SKM-1 treated with dmso at 0.1 percent for 144 hours (cell line): ENCODE measurements around the gene CTNNA3.
A peak's percentile ranks its signal among the peaks of the same experiment; 100 is the strongest.

Experiments used
- DNase-seq: peaks from one replicate; lab custom pipeline; 2025; ENCODE audit not compliant: unreplicated experiment; lab: John Stamatoyannopoulos, UW

The CTNNA3 gene

DNA sequence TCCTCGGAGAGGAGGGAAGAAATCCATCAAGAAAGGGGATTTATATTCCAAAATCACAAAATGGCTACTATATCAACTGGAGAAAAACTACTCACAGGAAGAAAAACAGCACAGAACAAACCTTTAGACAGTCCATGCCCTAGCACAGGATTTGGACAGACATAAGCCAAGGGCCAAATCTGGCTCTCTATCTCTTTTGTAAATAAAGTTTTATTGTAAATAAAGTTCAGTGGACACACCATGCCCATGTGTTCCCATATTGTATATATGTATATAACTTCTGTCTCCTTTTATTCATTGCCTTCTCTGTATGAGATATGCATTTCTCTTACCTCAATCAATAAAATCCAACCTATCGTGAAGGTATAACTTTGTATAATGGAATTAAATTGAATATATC lies 1513.0 kb downstream of the CTNNA3 start:
- no peak for DNase-seq

DNA sequence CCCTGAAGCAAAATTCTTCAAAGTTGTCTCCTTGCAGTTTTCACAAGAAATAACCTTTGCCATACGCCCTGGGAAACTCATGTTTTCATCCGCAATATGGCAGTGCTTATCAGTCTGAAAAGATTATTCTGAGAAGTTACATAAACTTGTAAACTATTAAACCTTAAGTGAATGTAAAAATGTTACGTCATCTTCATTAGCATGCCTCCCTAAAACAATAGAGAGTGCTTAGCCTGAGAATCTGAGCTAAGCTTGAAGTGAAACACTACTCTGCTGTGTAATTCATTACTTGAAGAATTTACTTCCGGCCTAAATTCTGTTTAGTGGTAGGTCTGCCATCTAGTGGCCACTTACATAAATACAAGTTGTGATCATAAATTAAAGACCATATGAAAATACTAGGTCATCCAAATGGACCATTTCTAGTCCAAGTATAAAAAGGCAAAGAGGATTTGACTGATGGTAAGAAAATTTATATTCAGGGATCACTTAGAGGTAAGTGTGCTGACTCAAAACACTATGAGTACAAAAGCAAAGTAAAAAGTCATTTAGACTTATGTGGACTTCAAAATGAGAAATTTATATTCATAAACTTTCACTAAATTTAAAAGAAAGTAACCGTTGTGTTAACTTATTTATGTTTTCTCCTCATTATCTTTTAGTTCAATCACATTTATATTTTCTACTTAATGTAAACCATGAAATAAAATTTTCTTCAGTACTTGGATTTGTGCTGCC lies 1515.2 kb downstream of the CTNNA3 start:
- DNase-seq: peak; percentile 44

DNA sequence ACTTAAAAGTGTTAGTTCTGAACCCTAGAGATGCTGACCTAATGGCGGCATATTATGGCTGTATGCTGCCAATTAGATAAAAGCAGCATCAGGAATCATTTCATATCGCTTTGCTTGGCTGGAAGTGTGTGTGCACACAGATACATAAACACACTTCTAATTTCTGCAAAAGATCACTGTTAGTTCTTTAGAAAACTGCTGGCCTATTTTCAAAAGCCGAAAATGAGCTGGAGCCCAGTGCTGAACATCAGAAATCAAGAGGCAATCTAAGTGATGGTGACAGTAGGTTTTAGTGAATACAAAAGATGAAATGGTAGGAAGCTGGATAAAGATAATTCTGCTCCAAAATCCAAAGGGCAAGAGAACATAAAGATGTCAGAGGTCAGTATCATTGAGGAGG lies 1516.0 kb downstream of the CTNNA3 start:
- no peak for DNase-seq

DNA sequence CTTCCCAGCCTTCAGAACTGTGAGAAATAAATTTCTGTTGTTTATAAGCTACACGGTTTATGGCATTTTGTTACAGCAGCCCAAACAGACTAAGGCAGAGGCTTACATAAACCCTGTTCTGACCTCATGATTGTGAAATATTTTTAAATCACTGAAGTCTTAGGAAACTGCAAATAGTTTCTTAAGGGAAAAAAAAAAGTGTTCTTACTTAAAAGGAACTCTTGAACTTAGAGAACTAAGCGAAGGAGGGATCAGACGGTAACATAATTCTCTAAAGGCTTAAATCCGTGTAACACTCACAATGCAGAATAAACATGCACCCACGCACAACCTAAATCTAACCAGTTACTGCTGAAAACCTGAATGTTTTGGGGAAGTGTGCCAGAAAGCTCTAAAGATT lies 1519.2 kb downstream of the CTNNA3 start:
- peak; percentile 45 for DNase-seq

DNA sequence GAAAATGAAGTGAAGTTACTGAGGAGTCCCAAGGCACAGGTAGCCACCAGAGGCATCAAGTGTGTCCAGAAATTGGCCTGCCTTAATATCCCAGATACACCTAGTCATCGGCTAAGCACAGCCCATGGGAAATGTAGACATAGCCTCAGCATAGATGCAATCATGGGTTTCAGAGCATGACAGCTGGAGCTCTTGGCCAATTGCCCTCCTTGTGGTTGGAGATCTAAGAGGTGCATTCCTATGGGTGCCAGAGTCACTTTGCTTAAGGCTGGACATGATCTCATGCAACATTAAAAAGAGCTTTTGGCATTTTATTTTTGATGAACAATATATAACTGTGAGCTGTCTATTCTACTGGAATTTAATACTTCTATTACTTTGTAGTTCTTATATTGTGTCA lies 1528.2 kb downstream of the CTNNA3 start:
- no peak for DNase-seq

DNA sequence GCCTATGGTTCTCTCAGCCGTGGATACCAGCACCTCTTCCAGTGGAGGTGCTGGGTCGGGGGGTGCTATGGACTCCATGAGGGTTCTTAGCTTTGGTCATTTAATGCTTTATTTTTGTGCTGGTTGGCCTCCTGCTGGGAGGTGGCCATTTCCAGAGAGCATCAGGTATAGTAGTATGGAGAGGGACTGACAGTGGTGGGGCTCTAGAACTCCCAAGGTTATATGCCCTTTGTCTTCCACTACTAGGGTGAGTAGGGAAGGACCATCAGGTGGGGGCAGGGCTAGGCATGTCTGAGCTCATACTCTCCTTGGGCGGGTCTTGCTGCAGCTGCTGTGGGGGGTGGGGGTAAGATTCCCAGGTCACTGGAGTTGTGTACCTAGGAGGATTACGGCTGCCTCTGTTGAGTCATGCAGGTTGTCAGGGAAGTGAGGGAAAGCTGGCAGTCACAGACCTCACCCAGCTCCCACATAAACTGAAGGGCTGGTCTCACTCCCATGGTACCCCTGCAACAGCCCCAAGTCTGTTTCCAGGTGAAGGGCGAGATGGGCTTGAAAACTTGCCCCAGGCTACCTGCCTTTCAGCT lies 1533.3 kb downstream of the CTNNA3 start:
- no peak for DNase-seq

DNA sequence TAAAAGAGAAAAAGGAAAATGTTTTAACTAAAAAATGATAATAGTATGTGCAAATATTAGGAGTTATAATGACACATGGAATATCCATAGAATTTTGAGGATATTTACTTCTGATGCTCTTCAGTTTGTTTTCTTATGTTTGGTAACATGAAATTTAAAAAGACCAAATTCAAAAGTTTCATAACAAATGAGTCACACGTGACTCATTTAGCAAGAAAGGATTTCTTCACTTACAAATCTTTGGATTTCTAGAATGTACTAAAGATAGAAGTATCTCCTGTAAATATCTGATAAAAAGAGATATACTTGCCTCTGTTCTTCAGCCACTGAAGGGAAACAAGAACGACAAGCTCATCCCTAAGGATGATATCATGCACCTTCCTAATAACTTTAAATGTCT lies 1544.6 kb downstream of the CTNNA3 start:
- DNase-seq: no peak

DNA sequence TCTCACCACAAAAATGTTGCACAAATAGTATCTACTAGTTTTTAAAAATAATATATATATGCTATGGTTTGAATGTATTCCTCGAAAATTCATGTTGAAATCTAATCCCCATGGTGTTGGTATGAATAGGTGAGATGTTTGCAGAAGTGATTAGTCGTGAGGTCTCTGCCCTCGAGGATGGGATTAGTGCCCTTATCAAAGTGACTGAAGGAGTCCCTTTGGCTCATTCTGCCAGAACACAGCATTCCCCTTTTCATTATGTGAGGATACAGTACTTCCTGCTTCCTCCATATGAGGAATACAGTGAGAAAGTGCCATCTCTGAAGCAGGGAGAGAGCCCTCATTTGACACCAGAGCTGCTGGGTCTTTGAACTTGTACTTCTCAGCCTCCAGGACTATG lies 1547.7 kb downstream of the CTNNA3 start:
- DNase-seq: no peak

DNA sequence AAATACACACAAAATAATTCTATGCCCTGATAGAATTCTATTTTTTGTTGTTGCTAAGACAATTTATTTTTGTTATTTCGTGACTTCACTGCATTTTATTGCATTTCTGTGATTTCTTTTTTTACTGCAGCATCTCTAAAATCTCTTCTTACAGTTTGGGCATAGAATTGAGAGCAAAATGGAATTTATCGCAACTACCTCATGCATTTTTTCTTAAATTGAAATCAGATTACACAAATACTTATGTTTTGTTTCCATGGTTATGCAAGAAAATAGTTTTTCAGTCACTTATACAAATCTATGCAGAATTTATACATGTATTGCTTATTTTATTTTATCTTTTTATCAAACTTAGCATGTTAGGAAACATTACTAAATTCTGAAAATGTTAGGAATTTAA lies 1552.0 kb downstream of the CTNNA3 start:
- no peak for DNase-seq

DNA sequence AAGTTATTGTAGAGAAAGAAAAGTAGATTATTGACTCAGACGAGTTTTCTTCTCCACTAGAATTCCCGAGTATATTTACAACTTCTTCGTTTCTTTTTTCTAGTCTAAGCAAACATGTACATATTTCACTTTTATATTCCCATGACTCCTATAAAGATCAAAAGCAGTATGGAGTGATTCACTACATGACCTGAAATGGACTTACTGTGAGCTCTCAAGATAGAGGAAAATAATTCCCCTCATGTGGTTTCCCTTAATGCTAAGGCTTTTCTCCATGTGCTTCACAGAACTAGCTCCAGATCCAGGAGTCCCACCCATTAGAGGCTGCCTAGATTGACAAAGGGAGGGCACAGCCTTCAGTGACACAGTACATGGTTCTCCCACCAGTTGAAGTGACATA lies 1593.2 kb downstream of the CTNNA3 start:
- no peak for DNase-seq

DNA sequence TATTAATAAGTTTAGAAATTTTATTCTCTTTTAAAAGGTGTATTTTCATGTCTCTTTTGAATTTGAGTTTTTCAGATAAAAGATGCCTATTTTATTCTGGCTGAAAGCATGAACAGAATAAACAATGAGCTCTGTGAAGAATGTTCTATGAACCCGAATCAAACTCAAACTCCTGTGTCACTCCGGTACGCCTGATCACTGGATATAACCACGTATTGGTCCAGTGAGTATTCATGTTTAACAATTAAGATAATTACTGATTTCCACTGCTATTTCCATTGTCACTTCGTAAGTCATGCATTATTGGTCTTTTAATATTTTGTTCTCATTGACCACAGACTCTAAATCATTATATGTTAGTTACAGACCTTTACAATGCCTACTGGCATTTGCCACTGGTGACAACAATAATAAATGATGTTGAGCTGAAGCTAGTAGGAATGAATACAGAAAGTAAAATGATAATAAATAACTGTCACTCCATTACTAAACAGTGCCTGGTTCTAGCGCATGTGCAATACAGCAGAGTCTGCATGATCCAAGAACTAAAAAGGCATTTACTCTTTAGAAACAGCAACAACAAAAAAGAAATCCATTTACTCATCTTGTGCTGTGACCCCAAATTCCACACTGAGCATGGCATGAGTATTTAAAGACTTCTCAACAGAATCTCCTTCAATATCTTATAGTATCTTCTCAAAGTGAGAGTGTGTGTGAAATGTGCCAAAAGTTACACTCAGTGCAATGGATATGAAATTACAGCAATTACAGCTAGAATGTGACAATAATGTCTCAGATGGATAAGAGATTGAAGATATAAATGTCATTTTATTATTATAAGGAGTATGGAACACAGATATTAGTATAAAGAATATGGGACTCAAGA lies 1597.2 kb downstream of the CTNNA3 start:
- no peak for DNase-seq

DNA sequence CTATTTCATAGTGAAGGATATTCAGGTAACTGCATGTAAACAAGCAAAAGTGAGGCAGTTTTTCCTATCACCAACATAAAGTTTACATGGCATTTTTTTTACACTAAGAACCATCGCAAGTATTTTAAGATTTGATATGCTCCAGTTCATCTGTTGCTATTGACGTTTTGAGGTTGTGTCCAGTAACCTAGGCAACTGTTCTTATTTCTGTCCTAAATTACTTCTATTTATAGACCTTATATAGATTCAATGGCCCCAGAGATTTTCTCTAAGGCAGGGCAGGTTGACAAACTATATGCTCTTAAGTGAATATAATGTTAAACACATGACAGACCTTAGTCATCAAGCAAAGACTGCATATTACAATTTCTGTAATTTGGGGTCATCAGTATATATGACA lies 1600.4 kb downstream of the CTNNA3 start:
- no peak for DNase-seq

DNA sequence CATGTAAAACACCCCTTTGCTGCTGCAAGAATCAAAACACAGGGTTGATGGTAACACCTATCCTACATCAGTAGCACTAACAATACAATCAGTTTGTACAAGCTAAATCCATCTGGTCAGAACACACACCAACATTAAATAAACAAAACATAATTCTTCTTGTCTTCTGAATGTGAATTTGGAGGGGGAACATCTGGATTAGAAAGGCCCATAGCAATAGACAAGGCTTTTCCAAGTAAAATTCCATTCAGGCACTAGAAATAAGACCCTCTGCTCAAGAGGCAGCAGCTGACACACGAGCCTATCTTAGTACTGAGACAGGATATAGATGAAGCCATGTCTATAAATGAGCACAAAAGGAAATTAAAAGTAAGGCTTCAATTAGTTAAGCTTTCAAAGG lies 1610.1 kb downstream of the CTNNA3 start:
- no peak for DNase-seq

DNA sequence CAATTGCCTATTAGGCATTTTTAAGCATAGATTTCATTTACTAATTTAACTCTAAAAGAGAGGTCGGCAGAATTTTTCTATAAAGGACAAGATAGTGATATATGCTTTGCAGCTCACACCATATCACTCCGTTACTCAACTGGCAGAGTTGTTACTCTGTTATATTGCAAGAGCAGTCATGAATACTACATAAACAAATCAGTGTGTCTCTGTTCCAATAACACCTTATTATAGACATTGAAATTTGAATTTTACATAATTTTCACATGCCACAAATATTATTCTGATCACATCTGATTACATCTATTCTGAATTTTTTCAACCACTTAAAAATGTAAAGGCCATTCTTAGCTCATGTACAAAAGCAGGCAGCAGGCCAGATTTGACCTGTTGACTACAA lies 1624.1 kb downstream of the CTNNA3 start:
- no peak for DNase-seq

DNA sequence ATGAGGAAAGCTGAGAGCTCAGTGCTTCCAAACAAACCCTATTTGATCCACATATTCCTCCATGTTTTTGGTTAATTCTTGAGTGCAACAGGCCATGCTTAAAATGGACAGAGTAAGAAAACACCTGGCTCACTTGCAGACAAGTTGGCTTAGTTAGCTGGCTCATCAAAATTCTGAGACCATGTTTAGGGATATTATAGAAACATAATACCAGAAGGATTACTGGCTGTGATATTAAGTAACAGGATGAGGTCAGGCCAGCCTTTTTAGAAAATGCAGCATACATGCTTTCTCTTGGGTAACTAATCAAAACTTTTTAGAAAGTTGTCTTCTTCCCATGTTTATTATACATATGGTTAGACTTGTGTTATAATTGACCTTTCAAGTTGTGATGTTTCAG lies 1637.4 kb downstream of the CTNNA3 start:
- no peak for DNase-seq

DNA sequence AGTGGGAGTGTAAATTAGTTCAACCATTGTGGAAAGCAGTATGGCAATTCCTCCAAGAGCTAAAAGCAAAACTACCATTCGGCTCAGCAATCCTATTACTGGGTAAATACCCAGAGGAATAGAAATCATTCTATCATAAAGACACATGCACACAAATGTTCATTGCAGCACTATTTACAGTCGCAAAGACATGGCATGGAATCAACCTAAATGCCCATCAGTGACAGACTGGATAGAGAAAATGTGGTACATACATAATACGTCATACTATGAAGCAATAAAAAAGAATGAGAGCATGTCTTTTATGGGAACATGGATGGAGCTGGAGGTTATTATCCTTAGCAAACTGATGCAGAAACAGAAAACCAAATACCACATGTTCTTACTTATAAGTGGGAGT lies 1646.7 kb downstream of the CTNNA3 start:
- DNase-seq: no peak

DNA sequence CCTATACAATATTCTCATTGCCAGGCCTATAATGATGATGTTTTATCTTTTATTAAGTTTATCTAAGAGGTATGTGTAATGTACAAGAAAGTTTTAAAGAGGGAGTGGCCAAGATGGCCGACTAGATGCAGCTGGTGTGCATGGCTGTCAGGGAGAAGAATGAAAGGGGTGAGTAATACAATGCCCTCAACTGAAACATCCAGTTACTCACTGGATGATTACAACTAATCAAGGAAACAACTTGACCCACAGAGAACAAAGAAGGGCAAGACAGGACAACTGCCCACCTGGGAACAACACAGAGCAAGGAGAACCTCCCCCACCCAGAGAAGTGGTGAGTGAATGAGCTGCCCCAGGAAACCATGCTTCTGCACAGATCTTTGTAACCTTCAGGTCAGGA lies 1650.1 kb downstream of the CTNNA3 start:
- DNase-seq: no peak

DNA sequence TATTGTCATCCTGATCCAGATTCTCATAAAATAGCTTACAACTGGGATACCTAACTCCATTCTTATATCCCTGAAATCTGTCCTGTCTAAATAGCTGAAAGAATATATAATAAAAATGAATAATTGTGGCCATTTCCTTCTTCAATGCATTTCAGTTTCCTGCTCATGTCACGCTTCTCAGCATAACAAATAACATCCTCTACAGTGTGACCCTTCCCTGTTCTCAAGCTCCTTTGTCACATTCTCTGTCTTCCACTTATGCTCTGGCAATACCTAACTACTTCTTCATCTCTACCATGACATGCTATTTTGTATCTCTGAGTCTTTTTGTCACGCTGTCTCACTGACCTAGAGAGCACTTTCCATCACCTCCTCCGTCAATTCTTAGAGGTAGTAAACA lies 1654.2 kb downstream of the CTNNA3 start:
- no peak for DNase-seq

DNA sequence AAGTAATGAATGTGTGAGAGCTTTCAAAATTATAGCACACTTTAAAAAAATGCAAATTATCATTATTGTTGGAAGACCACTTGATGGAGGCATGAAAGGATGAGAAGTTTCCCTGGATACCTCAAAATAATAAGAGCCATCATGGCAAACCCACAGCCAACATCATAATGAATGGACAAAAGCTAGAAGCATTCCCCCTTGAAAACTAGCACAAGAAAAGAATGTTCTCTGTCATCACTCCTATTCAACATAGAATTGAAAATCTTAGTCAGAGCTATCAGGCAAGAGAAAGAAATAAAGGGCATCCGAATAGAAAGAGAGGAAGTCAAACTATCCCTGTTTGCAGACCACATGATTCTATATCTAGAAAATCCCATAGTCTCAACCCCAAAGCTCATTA lies 1657.4 kb downstream of the CTNNA3 start:
- no peak for DNase-seq

DNA sequence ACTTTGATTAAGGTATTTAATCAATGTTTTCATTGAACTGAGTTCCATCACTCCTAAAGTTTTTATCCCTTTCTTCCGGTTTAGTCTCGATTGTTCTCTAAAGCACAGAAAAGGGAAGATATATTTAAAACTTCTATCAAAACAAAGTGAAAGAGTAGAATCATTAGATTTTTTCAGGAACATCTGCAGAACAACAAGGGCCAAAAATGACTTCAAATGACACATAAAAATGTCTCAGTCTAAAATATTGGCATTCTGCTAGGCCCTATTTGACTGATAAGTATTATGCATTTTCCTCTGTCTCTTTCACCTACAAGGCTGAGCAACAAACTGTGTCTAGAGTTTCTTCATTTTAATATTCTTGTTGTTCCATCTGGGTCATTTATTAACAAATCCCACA lies 1669.7 kb downstream of the CTNNA3 start:
- no peak for DNase-seq

DNA sequence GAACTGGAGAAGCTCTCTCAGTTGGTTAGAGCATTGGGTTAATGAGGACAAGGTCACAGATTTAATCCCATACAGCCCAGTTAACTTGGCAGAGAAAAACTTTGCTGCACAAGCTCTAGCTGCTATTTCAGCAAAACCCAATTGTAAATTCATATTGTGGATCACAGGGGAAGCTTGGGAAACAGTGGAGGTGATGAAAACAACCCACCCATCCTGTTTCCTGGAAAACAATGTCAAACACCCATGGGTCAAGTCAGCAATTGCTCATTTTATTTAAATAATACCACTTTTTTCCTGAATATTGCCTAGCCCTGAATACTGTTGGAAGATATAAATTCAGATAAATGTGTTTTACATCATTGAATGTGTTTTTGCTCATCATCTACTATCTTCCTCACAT lies 1670.8 kb downstream of the CTNNA3 start:
- DNase-seq: no peak

DNA sequence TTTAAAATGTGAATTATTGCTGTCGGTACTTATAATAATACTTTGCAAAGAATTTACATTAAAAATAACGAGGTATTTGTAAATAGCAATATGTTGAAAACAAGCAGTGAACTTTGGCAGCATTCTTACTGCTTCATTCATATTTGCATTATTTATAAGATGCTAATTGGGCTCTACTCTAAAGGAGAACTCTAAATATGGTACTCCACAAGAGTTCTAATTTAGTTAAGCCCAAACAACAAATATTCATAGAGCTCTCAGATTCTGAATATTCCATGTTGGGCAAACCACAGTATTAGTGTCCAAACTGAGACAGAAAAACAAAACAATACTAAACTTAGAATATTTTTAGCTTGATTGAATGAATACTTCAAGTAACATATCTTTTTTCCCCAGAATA lies 1674.6 kb downstream of the CTNNA3 start:
- DNase-seq: no peak
